ENCODE results near the gene SNTB2. TPM values are rescaled to one million over a fixed set of nuclear protein-coding genes. Genes with fewer than 3 reads are reported as not detected.
"Not testable (repeated sequence)": the region's sequence is repeated elsewhere in the genome, so short reads cannot be mapped to it uniquely, and the experiment has no call there.

The SNTB2 gene
- 10 to 100 TPM; 11.8 to 13.0 TPM for total RNA-seq

- POLR2A ChIA-PET, result interaction anchor here (0.6 to 2.7 kb wide), 3 partner anchors 11 to 54 kb away, joined by 3 to 23 read pairs (median 5); partner anchors contain the start of genes CHTF8 and UTP4
- CTCF ChIA-PET, result interaction anchor here (0.5 to 2.8 kb wide), 6 partner anchors 11 to 112 kb away, joined by 3 to 9 read pairs (median 4); no protein-coding TSS in a partner anchor
- Mint-ChIP-seq H3K9me3 (no peaks in the 10 kb centered on the region), H3K36me3 (ENCODE audit: low read depth) (peaks cover 17% of the 10 kb centered on the region), H3K4me3 (peak within 1 kb of the TSS; percentile 97), H3K4me1 (ENCODE audit: low read depth) (peaks cover 51% of the 10 kb centered on the region), H3K27ac (peak within 1 kb of the TSS; percentile 99), H3K27me3 (no peaks in the 10 kb centered on the region)
- ATAC-seq, result peak; percentile 84
- TF ChIP-seq, protein P1, sequence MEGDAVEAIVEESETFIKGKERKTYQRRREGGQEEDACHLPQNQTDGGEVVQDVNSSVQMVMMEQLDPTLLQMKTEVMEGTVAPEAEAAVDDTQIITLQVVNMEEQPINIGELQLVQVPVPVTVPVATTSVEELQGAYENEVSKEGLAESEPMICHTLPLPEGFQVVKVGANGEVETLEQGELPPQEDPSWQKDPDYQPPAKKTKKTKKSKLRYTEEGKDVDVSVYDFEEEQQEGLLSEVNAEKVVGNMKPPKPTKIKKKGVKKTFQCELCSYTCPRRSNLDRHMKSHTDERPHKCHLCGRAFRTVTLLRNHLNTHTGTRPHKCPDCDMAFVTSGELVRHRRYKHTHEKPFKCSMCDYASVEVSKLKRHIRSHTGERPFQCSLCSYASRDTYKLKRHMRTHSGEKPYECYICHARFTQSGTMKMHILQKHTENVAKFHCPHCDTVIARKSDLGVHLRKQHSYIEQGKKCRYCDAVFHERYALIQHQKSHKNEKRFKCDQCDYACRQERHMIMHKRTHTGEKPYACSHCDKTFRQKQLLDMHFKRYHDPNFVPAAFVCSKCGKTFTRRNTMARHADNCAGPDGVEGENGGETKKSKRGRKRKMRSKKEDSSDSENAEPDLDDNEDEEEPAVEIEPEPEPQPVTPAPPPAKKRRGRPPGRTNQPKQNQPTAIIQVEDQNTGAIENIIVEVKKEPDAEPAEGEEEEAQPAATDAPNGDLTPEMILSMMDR (IDR thresholded peaks at IDR 0.05), result no peak
- intact Hi-C loops (cut with micrococcal nuclease), result loop anchor here (1.0 kb wide), 1 partner anchor 21 kb away; no protein-coding TSS in a partner anchor
- peak; percentile 87 for DNase-seq
Observed at GRCh38 chr16:69186642-69187445, at the start of gene SNTB2. SNTB2 (plus strand) TSS chr16:69187164; CDS start chr16:69187167, 3 bp downstream.

DNA sequence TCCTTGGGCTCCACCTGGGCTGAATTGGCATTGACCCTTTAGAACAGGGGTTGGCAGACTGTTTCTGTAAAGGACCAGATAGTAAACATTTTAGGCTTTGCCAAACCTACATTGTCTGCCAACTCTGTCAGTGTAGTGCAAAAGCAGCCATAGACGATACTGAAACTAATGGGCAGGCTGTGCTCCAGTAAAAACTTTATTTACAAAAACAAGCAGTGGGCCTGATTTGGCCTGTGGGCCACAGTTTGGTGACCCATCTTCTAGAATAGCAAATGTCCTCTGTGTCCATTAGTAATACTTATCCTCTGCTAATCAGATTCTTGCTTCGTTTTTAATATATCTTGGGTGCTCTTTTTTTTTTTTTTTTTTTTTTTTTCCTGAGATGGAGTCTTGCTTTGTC lies 48.4 kb upstream of the SNTB2 start:
- ATAC-seq (no peak), DNase-seq (no peak)
- Mint-ChIP-seq H3K4me1 (ENCODE audit: low read depth) (peaks cover 34% of the 10 kb centered on the region), H3K9me3 (no peaks in the 10 kb centered on the region), H3K27ac (no peak overlapping the region), H3K27me3 (no peaks in the 10 kb centered on the region), H3K4me3 (no peak overlapping the region), H3K36me3 (ENCODE audit: low read depth) (peaks cover 71% of the 10 kb centered on the region)
- TF ChIP-seq, protein P1 (IDR thresholded peaks at IDR 0.05), result no peak
- intact Hi-C loops (cut with micrococcal nuclease), result no loop called here
- POLR2A ChIA-PET, result no interaction called here
- CTCF ChIA-PET, result no interaction called here

DNA sequence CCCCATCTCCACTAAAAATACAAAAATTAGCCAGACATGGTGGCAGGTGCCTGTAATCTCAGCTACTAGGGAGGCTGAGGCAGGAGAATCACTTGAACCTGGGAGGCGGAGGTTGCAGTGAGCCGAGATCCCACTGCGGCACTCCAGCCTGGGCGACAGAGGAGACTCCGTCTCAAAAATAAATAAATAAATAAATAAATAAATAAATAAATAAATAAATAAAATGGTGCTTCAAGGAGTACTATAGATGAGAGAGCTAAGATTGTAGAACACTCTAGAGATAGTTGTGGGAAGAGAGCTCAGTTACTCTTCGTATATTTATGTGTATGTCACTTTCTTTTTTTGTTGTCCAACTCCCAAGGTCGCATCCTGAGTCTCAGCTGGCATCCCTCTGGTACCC lies 47.5 kb upstream of the SNTB2 start:
- POLR2A ChIA-PET, result interaction anchor here (1.3 kb wide), 1 partner anchor 25 kb away, joined by 3 read pairs; no protein-coding TSS in a partner anchor
- CTCF ChIA-PET, result interaction anchor here (1.1 to 1.4 kb wide), 3 partner anchors 9 to 257 kb away, joined by 3 to 5 read pairs (median 3); no protein-coding TSS in a partner anchor

GRCh38 chr16:69141014-69141413 lies 46.0 kb upstream of the SNTB2 start:
- ATAC-seq, result no peak
- CTCF ChIA-PET, result interaction anchor here (1.3 to 1.4 kb wide), 2 partner anchors 9 to 12 kb away, joined by 3 read pairs; no protein-coding TSS in a partner anchor
- Mint-ChIP-seq H3K9me3 (no peaks in the 10 kb centered on the region), H3K36me3 (ENCODE audit: low read depth) (peaks cover 70% of the 10 kb centered on the region), H3K4me3 (no peak overlapping the region), H3K4me1 (ENCODE audit: low read depth) (peaks cover 18% of the 10 kb centered on the region), H3K27me3 (no peaks in the 10 kb centered on the region), H3K27ac (no peak overlapping the region)
- POLR2A ChIA-PET, result interaction anchor here (0.8 kb wide), 1 partner anchor 164 kb away, joined by 3 read pairs; no protein-coding TSS in a partner anchor
- DNase-seq, result no peak
- TF ChIP-seq, protein P1 (IDR thresholded peaks at IDR 0.05), result no peak
- intact Hi-C loops (cut with micrococcal nuclease), result no loop called here

More for the DNA sequence above, 47.5 kb upstream of the SNTB2 start:
- ATAC-seq; intact Hi-C loops (cut with micrococcal nuclease); H3K9me3 Mint-ChIP-seq; H3K27me3 Mint-ChIP-seq; DNase-seq; H3K27ac Mint-ChIP-seq; H3K4me3 Mint-ChIP-seq: not testable (repeated sequence)
- peaks cover 25% of the 10 kb centered on the region for H3K4me1 Mint-ChIP-seq (ENCODE audit: low read depth)
- peaks cover 67% of the 10 kb centered on the region for H3K36me3 Mint-ChIP-seq (ENCODE audit: low read depth)

DNA sequence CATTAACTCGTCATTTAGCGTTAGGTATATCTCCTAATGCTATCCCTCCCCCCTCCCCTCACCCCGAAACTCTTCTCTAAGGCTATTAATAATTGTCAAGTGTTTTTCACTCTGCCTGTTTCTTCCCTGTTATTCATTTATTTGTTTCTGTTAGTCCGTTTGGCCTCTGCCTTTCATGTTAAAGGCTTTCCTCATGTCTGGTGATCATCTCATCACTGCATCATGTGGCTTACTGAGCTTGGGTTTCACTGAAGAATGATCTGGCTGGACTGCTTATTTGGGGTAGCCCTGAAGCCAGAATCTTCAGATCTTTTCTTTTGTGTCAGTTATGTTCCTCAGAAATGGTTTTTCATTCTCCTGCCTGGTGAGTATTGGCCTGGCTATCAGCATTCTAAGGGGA lies 45.0 kb upstream of the SNTB2 start:
- Mint-ChIP-seq H3K4me1 (ENCODE audit: low read depth) (peaks cover 9% of the 10 kb centered on the region), H3K9me3 (no peaks in the 10 kb centered on the region), H3K27me3 (no peaks in the 10 kb centered on the region), H3K27ac (no peak overlapping the region), H3K4me3 (no peak overlapping the region), H3K36me3 (ENCODE audit: low read depth) (peaks cover 66% of the 10 kb centered on the region)
- TF ChIP-seq, protein P1 (IDR thresholded peaks at IDR 0.05), result no peak
- POLR2A ChIA-PET, result interaction anchor here (0.8 to 1.6 kb wide), 2 partner anchors 9 to 16 kb away, joined by 3 to 4 read pairs; no protein-coding TSS in a partner anchor
- intact Hi-C loops (cut with micrococcal nuclease), result no loop called here
- ATAC-seq (no peak), DNase-seq (no peak)
- CTCF ChIA-PET, result interaction anchor here (0.8 to 1.3 kb wide), 2 partner anchors 11 to 551 kb away, joined by 3 read pairs; no protein-coding TSS in a partner anchor

Measured in activated CD8-positive, alpha-beta T cell treated with anti-CD3 and anti-CD28 coated beads for 36 hours (primary cell).